A549 treated with AZD9567 at 1 μM for 4 hours (cell line): ENCODE results near the gene CTDSP2. TPM values are rescaled to one million over a fixed set of nuclear protein-coding genes. Genes with fewer than 3 reads are reported as not detected.

Experiments
- total RNA-seq: library from RNA; stranded (reverse); fragments of 200-300 nt; extraction: Qiagen RNA extraction; gene quantifications from 5 replicates; pipeline ENCODE4 v1.2.3, GENCODE V29; 2022; ENCODE audit not compliant: insufficient read depth

CTDSP2 gene
- total RNA-seq: 40.6 to 49.7 TPM (median 44.1 TPM) in 5 replicates

GRCh38 chr12:57846577-57847319 is at the start of gene CTDSP2:
TSS of gene CTDSP2 (minus strand) at chr12:57846729. CDS start at chr12:57846435, 294 bp downstream.

GRCh38 chr12:57782608-57783465 is 63.7 kb downstream of the CTDSP2 start, which contains the start of gene TSFM:
TSS of gene TSFM (plus strand) at chr12:57782787. CDS start at chr12:57782802, 15 bp downstream.

GRCh38 chr12:57772429-57773322 is 73.9 kb downstream of the CTDSP2 start, which contains the start of gene EEF1AKMT3:
TSS of gene EEF1AKMT3 (plus strand) at chr12:57772614. CDS start at chr12:57772725, 111 bp downstream.

GRCh38 chr12:57771873-57772428 is 74.6 kb downstream of the CTDSP2 start, which contains the start of gene METTL1:
TSS of gene METTL1 (minus strand) at chr12:57772105. CDS start at chr12:57772083, 22 bp downstream.

Other genes starting within 250 kb of the CTDSP2 start
- 11.8 to 16.9 TPM (median 16.2 TPM) in 5 replicates for gene DTX3, start 241.9 kb downstream of the CTDSP2 start, total RNA-seq
- gene ARHGEF25, start 235.3 kb downstream of the CTDSP2 start, total RNA-seq: 5.0 to 22.2 TPM (median 5.9 TPM) in 5 replicates
- 33.1 to 44.2 TPM (median 39.2 TPM) in 5 replicates for gene B4GALNT1, start 213.5 kb downstream of the CTDSP2 start, total RNA-seq
- 115 to 117 TPM (median 116 TPM) in 5 replicates for gene OS9, start 152.6 kb downstream of the CTDSP2 start, total RNA-seq
- gene AGAP2, start 108.0 kb downstream of the CTDSP2 start, total RNA-seq: 0.09 to 0.16 TPM (median 0.12 TPM) in 4 of 5 replicates, not detected in the other
- 15.7 to 20.3 TPM (median 16.1 TPM) in 5 replicates for gene TSPAN31, start 101.7 kb downstream of the CTDSP2 start, total RNA-seq
- gene CDK4, start 94.4 kb downstream of the CTDSP2 start, total RNA-seq: 232 to 253 TPM (median 250 TPM) in 5 replicates
- 4.7 to 8.0 TPM (median 7.2 TPM) in 5 replicates for gene MARCHF9, start 91.6 kb downstream of the CTDSP2 start, total RNA-seq
- 0.79 to 3.1 TPM (median 2.3 TPM) in 5 replicates for gene CYP27B1, start 79.7 kb downstream of the CTDSP2 start, total RNA-seq
- gene METTL1, start 74.6 kb downstream of the CTDSP2 start, total RNA-seq: 59.2 to 71.4 TPM (median 60.7 TPM) in 5 replicates
- gene EEF1AKMT3, start 74.1 kb downstream of the CTDSP2 start, total RNA-seq: 4.1 to 5.3 TPM (median 4.6 TPM) in 5 replicates
- 69.0 to 74.2 TPM (median 71.0 TPM) in 5 replicates for gene TSFM, start 63.9 kb downstream of the CTDSP2 start, total RNA-seq
- 0.42 to 0.77 TPM (median 0.54 TPM) in 4 of 5 replicates, not detected in the other for gene AVIL, start 28.0 kb downstream of the CTDSP2 start, total RNA-seq
- 2.9 to 6.4 TPM (median 5.7 TPM) in 5 replicates for gene ATP23, start 94.8 kb upstream of the CTDSP2 start, total RNA-seq